ENCODE measurements around the gene HYCC2.

GRCh38 chr2:201116115-201116958 lies 44.9 kb upstream of the HYCC2 start, which contains the start of gene CFLAR:
- TF ChIP-seq CTCF (IDR thresholded peaks at IDR 0.05) = no peak
- peak; percentile 80 for TF ChIP-seq POLR2A (IDR thresholded peaks at IDR 0.05)

All from right lobe of liver (tissue), 4 donors.